CD4-positive, alpha-beta T cell (primary cell): ENCODE results near the gene AHNAK. TPM values are rescaled to one million over a fixed set of nuclear protein-coding genes. Genes with fewer than 3 reads are reported as not detected.

Source experiments
- ATAC-seq: fragments of 200-7000 bp; cut with Tn5 transposase; one replicate; pipeline ENCODE4 v1.10.0; 2022; ENCODE audit warnings: mild to moderate bottlenecking; ENCODE audit not compliant: poor library complexity
- CTCF ChIA-PET: fragments of 350-600 bp; sonication (Branson Sonifier 250); formaldehyde crosslinking; loops from one replicate; lab custom pipeline; 2021; ENCODE audit warnings: antibody characterized with exemption, inconsistent platforms; lab: Charles Lee
- POLR2A ChIA-PET: fragments of 350-600 bp; sonication (Branson Sonifier 250); formaldehyde crosslinking; loops from one replicate; lab custom pipeline; 2021; ENCODE audit warnings: antibody characterized with exemption, inconsistent platforms; lab: Charles Lee
- DNase-seq, 14 experiments: peaks; one replicate each; pipeline ENCODE4 v3.0.0-alpha.2; 2013 to 2020; ENCODE audit warnings: mixed read lengths in 2 of 14
- H3K27ac ChIP-seq, 2 donors: one replicate each; pipeline versions ENCODE4 v1.5.1 to v1.7.0; 2013; ENCODE audit warnings: low read length in 2 of 2, low read depth in 1 of 2, mild to moderate bottlenecking in 1 of 2
- H3K27me3 ChIP-seq, 2 experiments: 1 replicate in 1 of 2; 2 replicates in 1 of 2; pipeline versions ENCODE4 v1.6.1 to v1.7.0; 2013; ENCODE audit warnings: low read length in 2 of 2, control low read depth in 1 of 2, mild to moderate bottlenecking in 1 of 2, moderate library complexity in 1 of 2; ENCODE audit not compliant: insufficient read depth in 2 of 2, control insufficient read depth in 1 of 2
- H3K36me3 ChIP-seq: one replicate; pipeline ENCODE4 v1.6.1; 2013; ENCODE audit warnings: low read length, control low read depth; ENCODE audit not compliant: insufficient read depth
- H3K4me1 ChIP-seq: one replicate; pipeline ENCODE4 v1.6.1; 2013; ENCODE audit warnings: low read length, control low read depth; ENCODE audit not compliant: insufficient read depth
- H3K4me3 ChIP-seq: one replicate; pipeline ENCODE4 v1.5.1; 2013; ENCODE audit warnings: mild to moderate bottlenecking, low read length, moderate library complexity
- H3K9me3 ChIP-seq, 2 experiments: 1 replicate in 1 of 2; 2 replicates in 1 of 2; pipeline versions ENCODE4 v1.6.1 to v1.7.0; 2013; ENCODE audit warnings: low read length in 2 of 2, mild to moderate bottlenecking in 2 of 2, control low read depth in 1 of 2, moderate library complexity in 1 of 2; ENCODE audit not compliant: control insufficient read depth in 1 of 2, insufficient read depth in 1 of 2
- H3K27ac Mint-ChIP-seq: one replicate; pipeline ENCODE4 v1.8.0; 2020; ENCODE audit warnings: mixed read lengths
- H3K27me3 Mint-ChIP-seq: one replicate; pipeline ENCODE4 v1.8.0; 2021; ENCODE audit warnings: mixed read lengths
- H3K36me3 Mint-ChIP-seq: one replicate; pipeline ENCODE4 v1.8.0; 2021; ENCODE audit warnings: low read depth, mixed read lengths
- H3K4me1 Mint-ChIP-seq: one replicate; pipeline ENCODE4 v1.8.0; 2021; ENCODE audit warnings: low read depth, mixed read lengths
- H3K4me3 Mint-ChIP-seq: one replicate; pipeline ENCODE4 v1.8.0; 2020; ENCODE audit warnings: mild to moderate bottlenecking, mixed read lengths
- H3K9me3 Mint-ChIP-seq: one replicate; pipeline ENCODE4 v1.8.0; 2020; ENCODE audit warnings: mixed read lengths
- intact Hi-C, 2 experiments: fragments of 100-400 bp; cut with DNase I in 1 of 2; cut with micrococcal nuclease in 1 of 2; formaldehyde crosslinking; loops; one replicate each; pipeline versions ENCODE4 v1.15.1 to v1.9.0; 2023 to 2025; cut with DNase I, micrococcal nuclease
- total RNA-seq, 174 experiments: library from RNA in 2 of 174; stranded (reverse) in 2 of 174; gene quantifications; one replicate each; pipeline ENCODE4 v1.2.3 and lab custom pipeline; 2021 to 2026
- TF ChIP-seq, protein P1 (sequence below): fragments of 200-600 bp; IDR thresholded peaks from one replicate; pipeline ENCODE4 v1.8.0; 2022; ENCODE audit warnings: antibody characterized with exemption, mild to moderate bottlenecking

AHNAK gene
- total RNA-seq, 2 experiments from 2014 or later = 320 to 332 TPM

DNA sequence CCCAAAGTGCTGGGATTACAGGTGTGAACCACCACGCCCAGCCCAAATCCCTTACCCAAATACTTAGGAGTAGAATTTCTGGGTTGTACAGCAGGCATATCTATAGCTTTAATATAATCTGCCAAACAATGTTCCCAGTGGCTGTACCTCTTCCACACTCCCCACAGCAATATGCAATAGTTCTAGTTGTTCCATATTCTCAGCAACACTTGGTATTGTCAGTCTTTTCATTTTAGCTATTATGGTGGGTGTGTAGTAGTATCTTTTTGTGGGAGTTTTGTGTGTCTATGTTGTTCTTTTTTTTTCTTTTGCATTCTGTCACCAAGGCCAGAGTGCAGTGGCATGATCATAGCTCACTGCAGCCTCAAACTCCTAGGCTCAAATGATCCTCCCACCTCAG, 109.0 kb downstream of the AHNAK start:
- ChIA-PET CTCF (interaction anchor here (1.2 kb wide), 1 partner anchor 106 kb away, joined by 3 read pairs; no protein-coding TSS in a partner anchor), POLR2A (no interaction called here)
- Mint-ChIP-seq H3K4me1 (peaks cover 27% of the 10 kb centered on the region), H3K27me3 (no peaks in the 10 kb centered on the region), H3K36me3 (no peaks in the 10 kb centered on the region), H3K27ac (no peak overlapping the region), H3K4me3 (no peak overlapping the region), H3K9me3 (no peaks in the 10 kb centered on the region)
- Histone ChIP-seq H3K4me1 (peaks cover 12% of the 10 kb centered on the region), H3K4me3 (no peak overlapping the region), H3K9me3 (no peaks in the 10 kb centered on the region), H3K27me3 (no peaks in the 10 kb centered on the region), H3K36me3 (no peaks in the 10 kb centered on the region), H3K27ac (no peak overlapping the region)
- no peak for ATAC-seq
- no peak for DNase-seq
- TF ChIP-seq, protein P1, sequence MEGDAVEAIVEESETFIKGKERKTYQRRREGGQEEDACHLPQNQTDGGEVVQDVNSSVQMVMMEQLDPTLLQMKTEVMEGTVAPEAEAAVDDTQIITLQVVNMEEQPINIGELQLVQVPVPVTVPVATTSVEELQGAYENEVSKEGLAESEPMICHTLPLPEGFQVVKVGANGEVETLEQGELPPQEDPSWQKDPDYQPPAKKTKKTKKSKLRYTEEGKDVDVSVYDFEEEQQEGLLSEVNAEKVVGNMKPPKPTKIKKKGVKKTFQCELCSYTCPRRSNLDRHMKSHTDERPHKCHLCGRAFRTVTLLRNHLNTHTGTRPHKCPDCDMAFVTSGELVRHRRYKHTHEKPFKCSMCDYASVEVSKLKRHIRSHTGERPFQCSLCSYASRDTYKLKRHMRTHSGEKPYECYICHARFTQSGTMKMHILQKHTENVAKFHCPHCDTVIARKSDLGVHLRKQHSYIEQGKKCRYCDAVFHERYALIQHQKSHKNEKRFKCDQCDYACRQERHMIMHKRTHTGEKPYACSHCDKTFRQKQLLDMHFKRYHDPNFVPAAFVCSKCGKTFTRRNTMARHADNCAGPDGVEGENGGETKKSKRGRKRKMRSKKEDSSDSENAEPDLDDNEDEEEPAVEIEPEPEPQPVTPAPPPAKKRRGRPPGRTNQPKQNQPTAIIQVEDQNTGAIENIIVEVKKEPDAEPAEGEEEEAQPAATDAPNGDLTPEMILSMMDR = no peak
- intact Hi-C loops = no loop called here

DNA sequence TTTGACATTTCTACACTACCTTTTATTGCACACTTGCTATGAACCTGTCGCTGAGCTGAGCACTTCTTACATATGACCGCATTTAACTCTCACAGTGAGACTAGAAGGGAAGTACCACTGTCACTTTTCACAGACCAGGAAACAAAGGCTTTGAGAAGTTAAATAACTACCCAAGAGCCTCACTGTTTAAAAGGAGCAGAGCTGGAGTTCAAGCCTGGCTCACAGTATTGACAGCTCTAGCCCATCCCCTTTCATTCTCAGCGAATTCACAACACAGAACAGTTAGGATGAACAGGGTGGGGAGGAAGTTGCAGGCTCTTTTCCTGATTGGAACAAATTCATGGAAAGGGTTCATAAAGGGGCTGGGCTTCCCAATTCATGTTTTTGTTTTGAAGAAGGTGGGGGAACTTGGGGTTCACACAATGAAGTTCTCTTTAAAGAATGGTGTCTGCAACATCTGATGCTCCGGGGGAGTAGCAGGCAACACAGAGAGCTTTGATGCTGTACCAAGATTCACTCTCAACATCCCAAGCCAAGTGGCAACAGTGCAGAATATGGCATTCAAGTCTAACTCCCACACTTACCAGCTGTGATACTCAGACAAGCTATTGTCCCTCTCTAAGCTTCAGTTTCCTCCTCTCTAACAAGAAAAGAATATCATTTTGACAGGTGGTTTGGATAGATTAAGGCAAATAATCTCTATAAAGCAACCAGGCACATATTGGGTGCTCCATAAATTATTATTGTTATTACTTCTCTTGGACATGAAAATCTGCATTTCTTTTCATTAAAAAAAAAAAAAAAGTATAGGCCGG, 110.6 kb downstream of the AHNAK start:
- POLR2A ChIA-PET = no interaction called here
- Mint-ChIP-seq H3K9me3 (no peaks in the 10 kb centered on the region), H3K36me3 (no peaks in the 10 kb centered on the region), H3K27me3 (no peaks in the 10 kb centered on the region), H3K4me3 (no peak overlapping the region), H3K27ac (peak overlapping the region; percentile 6), H3K4me1 (peaks cover 32% of the 10 kb centered on the region)
- DNase-seq = no peak
- no peaks in the 10 kb centered on the region for H3K9me3 ChIP-seq
- no peak overlapping the region for H3K4me3 ChIP-seq
- CTCF ChIA-PET = interaction anchor here (1.0 to 1.9 kb wide), 2 partner anchors 11 to 445 kb away, joined by 3 to 10 read pairs; partner anchors contain the start of gene SLC3A2
- H3K27ac ChIP-seq = no peak overlapping the region
- intact Hi-C loops = no loop called here
- peak; percentile 79 for ATAC-seq
- TF ChIP-seq, protein P1 = no peak
- peaks cover 13% of the 10 kb centered on the region for H3K4me1 ChIP-seq
- H3K36me3 ChIP-seq = no peaks in the 10 kb centered on the region
- no peaks in the 10 kb centered on the region for H3K27me3 ChIP-seq

DNA sequence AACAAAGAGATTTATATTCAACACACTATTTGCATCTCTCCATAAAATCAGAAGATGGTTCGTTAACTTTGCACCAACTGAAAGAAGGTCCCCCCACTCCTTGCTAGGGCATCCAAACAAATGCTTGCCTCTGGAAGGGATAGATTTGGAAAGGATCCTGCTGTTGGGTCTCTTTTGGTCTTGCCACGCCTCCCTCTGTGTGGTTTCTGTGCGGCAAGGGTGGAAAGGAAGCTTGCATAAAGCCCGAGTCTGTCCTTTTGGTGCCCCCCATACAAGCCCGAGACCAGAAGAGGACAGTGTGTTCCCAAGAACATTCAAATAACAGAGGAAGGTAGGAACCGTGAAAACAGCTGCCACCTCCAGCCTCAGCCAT, 112.7 kb downstream of the AHNAK start:
- Mint-ChIP-seq H3K4me1 (peaks cover 39% of the 10 kb centered on the region), H3K36me3 (no peaks in the 10 kb centered on the region), H3K27me3 (no peaks in the 10 kb centered on the region), H3K27ac (no peak overlapping the region), H3K4me3 (no peak overlapping the region), H3K9me3 (no peaks in the 10 kb centered on the region)
- no peaks in the 10 kb centered on the region for H3K9me3 ChIP-seq
- peaks cover 15% of the 10 kb centered on the region for H3K4me1 ChIP-seq
- H3K36me3 ChIP-seq = no peaks in the 10 kb centered on the region
- H3K4me3 ChIP-seq = no peak overlapping the region
- TF ChIP-seq, protein P1 = no peak
- intact Hi-C loops = no loop called here
- ATAC-seq (no peak), DNase-seq (no peak)
- no peak overlapping the region for H3K27ac ChIP-seq
- ChIA-PET POLR2A (interaction anchor here (0.7 kb wide), 1 partner anchor 9 kb away, joined by 3 read pairs; no protein-coding TSS in a partner anchor), CTCF (interaction anchor here (1.3 kb wide), 1 partner anchor 9 kb away, joined by 6 read pairs; no protein-coding TSS in a partner anchor)
- no peaks in the 10 kb centered on the region for H3K27me3 ChIP-seq
